Measurements from ENCODE around the gene AJAP1. TPM values are rescaled to one million over a fixed set of nuclear protein-coding genes. Genes with fewer than 3 reads are reported as not detected.

The AJAP1 gene
- polyA plus RNA-seq, 1 of the 3 experiments (the other 2 are of a cell fraction), result not detected

DNA sequence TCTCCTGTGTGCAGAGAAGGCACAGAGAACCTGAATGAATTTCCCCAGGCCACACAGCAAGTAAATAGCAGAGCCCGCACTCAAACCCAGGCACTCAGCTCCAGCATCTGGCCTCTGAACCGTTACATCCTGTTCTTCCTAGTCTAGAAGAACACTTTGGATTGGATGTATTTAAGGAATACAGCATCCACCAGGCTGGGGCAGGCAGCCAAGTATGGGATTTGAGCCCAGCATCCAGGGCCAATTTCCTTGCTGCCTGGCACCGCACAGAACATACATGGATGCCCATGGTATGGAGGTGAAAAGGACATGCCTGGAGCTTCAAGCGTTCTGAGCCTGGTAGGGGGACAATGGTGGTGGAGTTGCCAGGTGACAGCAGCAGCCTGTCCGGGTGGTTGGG, 9.7 kb downstream of the AJAP1 start:
- Histone ChIP-seq H3K9ac (no peak overlapping the region), H3K9me3 (no peaks in the 10 kb centered on the region), H3K79me2 (ENCODE audit: insufficient read depth) (no peaks in the 10 kb centered on the region), H2AFZ (ENCODE audit: low read depth) (no peak overlapping the region), H3K36me3 (replicated peaks in 1 of 2; ENCODE audit: control insufficient read depth in 1 of 2, insufficient read depth in 2 of 2, low read length in 1 of 2) (no peaks in the 10 kb centered on the region), H3F3A (replicated peaks; ENCODE audit: insufficient read depth) (no peaks in the 10 kb centered on the region), H3K27me3 (ENCODE audit: insufficient read depth) (no peaks in the 10 kb centered on the region), H3K4me3 (ENCODE audit: low read depth in 2 of 2, low read length in 1 of 2) (no peak overlapping the region), H3K27ac (ENCODE audit: low read depth in 2 of 2, low read length in 1 of 2) (no peak overlapping the region), H4K20me1 (ENCODE audit: insufficient read depth) (no peaks in the 10 kb centered on the region), H3K4me2 (no peak overlapping the region), H3K4me1 (ENCODE audit: control insufficient read depth in 1 of 2, insufficient read depth in 2 of 2, low read depth in 1 of 2, low read length in 1 of 2) (peaks cover 0 to 6% of the 10 kb centered on the region in 2 experiments; a peak in 1 of 4 replicates), H3K9me2 (no peaks in the 10 kb centered on the region)
- POLR2A ChIA-PET, result no interaction called here
- DNase-seq, result no peak
- CTCF ChIA-PET, result interaction anchor here (3.7 kb wide), 1 partner anchor 9 kb away, joined by 21 read pairs; the partner anchor contains the start of gene AJAP1
- no peak for TF ChIP-seq JUND (IDR thresholded peaks at IDR 0.05)
- TF ChIP-seq CTCF (IDR thresholded peaks at IDR 0.05), result no peak
- no peak for TF ChIP-seq YY1 (IDR thresholded peaks at IDR 0.05; ENCODE audit: low read depth)
- TF ChIP-seq GABPA (IDR thresholded peaks at IDR 0.05; ENCODE audit: low read depth), result no peak
- TF ChIP-seq, protein P1, sequence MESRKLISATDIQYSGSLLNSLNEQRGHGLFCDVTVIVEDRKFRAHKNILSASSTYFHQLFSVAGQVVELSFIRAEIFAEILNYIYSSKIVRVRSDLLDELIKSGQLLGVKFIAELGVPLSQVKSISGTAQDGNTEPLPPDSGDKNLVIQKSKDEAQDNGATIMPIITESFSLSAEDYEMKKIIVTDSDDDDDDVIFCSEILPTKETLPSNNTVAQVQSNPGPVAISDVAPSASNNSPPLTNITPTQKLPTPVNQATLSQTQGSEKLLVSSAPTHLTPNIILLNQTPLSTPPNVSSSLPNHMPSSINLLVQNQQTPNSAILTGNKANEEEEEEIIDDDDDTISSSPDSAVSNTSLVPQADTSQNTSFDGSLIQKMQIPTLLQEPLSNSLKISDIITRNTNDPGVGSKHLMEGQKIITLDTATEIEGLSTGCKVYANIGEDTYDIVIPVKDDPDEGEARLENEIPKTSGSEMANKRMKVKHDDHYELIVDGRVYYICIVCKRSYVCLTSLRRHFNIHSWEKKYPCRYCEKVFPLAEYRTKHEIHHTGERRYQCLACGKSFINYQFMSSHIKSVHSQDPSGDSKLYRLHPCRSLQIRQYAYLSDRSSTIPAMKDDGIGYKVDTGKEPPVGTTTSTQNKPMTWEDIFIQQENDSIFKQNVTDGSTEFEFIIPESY (IDR thresholded peaks at IDR 0.05; ENCODE audit: borderline replicate concordance, low read depth), result no peak
- no peak for TF ChIP-seq POLR2AphosphoS5 (IDR thresholded peaks at IDR 0.05; ENCODE audit: low read depth, low read length)
- TF ChIP-seq TAF1 (IDR thresholded peaks at IDR 0.05; ENCODE audit: borderline replicate concordance, low read depth, low read length), result no peak
- no peak for TF ChIP-seq EP300 (IDR thresholded peaks at IDR 0.05; ENCODE audit: borderline replicate concordance in 1 of 2, low read depth in 1 of 2, low read length in 1 of 2)
- TF ChIP-seq SMC3 (IDR thresholded peaks at IDR 0.05; ENCODE audit: low read depth, low read length), result no peak
- TF ChIP-seq, protein P2, sequence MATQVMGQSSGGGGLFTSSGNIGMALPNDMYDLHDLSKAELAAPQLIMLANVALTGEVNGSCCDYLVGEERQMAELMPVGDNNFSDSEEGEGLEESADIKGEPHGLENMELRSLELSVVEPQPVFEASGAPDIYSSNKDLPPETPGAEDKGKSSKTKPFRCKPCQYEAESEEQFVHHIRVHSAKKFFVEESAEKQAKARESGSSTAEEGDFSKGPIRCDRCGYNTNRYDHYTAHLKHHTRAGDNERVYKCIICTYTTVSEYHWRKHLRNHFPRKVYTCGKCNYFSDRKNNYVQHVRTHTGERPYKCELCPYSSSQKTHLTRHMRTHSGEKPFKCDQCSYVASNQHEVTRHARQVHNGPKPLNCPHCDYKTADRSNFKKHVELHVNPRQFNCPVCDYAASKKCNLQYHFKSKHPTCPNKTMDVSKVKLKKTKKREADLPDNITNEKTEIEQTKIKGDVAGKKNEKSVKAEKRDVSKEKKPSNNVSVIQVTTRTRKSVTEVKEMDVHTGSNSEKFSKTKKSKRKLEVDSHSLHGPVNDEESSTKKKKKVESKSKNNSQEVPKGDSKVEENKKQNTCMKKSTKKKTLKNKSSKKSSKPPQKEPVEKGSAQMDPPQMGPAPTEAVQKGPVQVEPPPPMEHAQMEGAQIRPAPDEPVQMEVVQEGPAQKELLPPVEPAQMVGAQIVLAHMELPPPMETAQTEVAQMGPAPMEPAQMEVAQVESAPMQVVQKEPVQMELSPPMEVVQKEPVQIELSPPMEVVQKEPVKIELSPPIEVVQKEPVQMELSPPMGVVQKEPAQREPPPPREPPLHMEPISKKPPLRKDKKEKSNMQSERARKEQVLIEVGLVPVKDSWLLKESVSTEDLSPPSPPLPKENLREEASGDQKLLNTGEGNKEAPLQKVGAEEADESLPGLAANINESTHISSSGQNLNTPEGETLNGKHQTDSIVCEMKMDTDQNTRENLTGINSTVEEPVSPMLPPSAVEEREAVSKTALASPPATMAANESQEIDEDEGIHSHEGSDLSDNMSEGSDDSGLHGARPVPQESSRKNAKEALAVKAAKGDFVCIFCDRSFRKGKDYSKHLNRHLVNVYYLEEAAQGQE (IDR thresholded peaks at IDR 0.05; ENCODE audit: low read depth, low read length), result no peak
- WGBS (ENCODE audit: low lambda C conversion rate), result 33% methylated on average over 1 of the region's 5 CpGs

Measured in SK-N-SH (cell line).